ENCODE data around the gene ZBED6.

DNA sequence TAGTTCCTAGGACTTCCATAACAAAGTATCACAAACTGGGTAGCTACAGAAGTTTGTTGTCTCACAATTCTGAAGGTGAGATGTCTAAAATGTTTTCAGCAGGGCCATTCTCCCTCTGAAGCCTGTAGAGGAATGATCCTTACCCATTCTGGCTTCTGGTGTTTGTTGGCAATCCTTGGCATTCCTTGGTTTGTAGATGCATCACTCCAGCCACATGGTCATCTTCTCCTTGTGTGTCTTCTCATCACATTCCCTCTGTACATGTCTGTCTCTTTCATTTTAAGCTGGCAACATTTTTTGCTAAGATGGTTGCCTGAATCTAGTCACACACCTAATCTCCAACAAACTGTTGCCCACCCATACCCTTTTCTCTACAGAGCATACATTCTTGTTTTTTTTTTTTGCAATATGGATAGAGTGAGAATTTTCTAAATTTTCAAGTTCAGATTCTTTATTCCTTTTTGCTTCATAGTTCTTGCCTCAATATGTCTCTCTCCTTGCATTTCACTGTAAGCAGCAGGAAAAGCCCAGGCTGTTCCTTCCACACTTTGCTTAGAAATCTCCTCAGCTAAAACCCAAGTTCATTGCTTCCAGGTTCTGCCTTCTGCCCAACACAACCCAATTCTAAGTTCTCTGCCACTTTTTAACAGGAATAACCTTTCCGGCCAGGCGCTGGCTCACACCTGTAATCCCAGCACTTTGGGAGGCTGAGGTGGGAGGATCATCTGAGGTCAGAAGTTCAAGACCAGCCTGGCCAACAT is 18.3 kb downstream of the ZBED6 start:
- TF ChIP-seq CTCF (IDR thresholded peaks at IDR 0.05) (no peak), EP300 (IDR thresholded peaks at IDR 0.05) (no peak)
